22Rv1 (cell line): Measurements from ENCODE around the gene TAF15.

Experiments used
- H3K27ac ChIP-seq: fragments of 450-650 bp; 2 replicates; pipeline ENCODE4 v1.5.1; 2017
- CTCF ChIP-seq: fragments of 450-650 bp; IDR thresholded peaks from 2 replicates; pipeline ENCODE4 v1.5.1; 2017; ENCODE audit warnings: mild to moderate bottlenecking
- ZFX ChIP-seq: fragments of 450-650 bp; IDR thresholded peaks from 2 replicates; pipeline ENCODE4 v1.6.1; 2017; ENCODE audit warnings: antibody characterized with exemption, borderline replicate concordance

Gene TAF15

GRCh38 chr17:35807371-35808144 lies 1.7 kb upstream of the TAF15 start:
- H3K27ac ChIP-seq, result peak overlapping the region; percentile 90; the same call in 1 of the 2 replicates

GRCh38 chr17:35808240-35808961 lies 883 bp upstream of the TAF15 start:
- TF ChIP-seq ZFX, result no peak
- TF ChIP-seq CTCF, result no peak
- H3K27ac ChIP-seq, result peak overlapping the region; percentile 90

More at GRCh38 chr17:35807371-35808144, 1.7 kb upstream of the TAF15 start:
- TF ChIP-seq CTCF (no peak), ZFX (no peak)

- no peak for TF ChIP-seq ZFX
- TF ChIP-seq CTCF, result no peak
- peak overlapping the region; percentile 90 for H3K27ac ChIP-seq
Measured at GRCh38 chr17:35809855-35810461, 674 bp downstream of the TAF15 start.

GRCh38 chr17:35811759-35812158 lies 2.5 kb downstream of the TAF15 start:
- H3K27ac ChIP-seq, result no peak overlapping the region
- TF ChIP-seq ZFX, result no peak
- no peak for TF ChIP-seq CTCF

- TF ChIP-seq ZFX (no peak), CTCF (no peak)
- no peak overlapping the region for H3K27ac ChIP-seq
Measured at GRCh38 chr17:35812456-35812855, 3.2 kb downstream of the TAF15 start.

- TF ChIP-seq ZFX (no peak), CTCF (no peak)
- H3K27ac ChIP-seq, result no peak overlapping the region
Measured at GRCh38 chr17:35816723-35817122, 7.4 kb downstream of the TAF15 start.
